Stimulated activated CD4-positive, alpha-beta T cell treated with anti-CD3 and anti-CD28 coated beads, Interleukin-1b, Interleukin-23, amount 100 ng/mL, for 48 hours (primary cell): ENCODE data around the gene MARCOL.

Experiments used
- DNase-seq: peaks from one replicate; pipeline ENCODE4 v3.0.0-alpha.2; 2020

MARCOL gene

GRCh38 chr5:148238418-148238794, at the start of gene MARCOL:
TSS of gene MARCOL (plus strand) at chr5:148238525. CDS start at chr5:148238598, 73 bp downstream.
- DNase-seq = no peak

- DNase-seq = no peak
Observed at GRCh38 chr5:148191010-148191409, 47.3 kb upstream of the MARCOL start.

- no peak for DNase-seq
Observed at GRCh38 chr5:148193202-148193601, 45.1 kb upstream of the MARCOL start.

GRCh38 chr5:148201151-148201550, 37.2 kb upstream of the MARCOL start:
- DNase-seq = no peak

GRCh38 chr5:148202531-148203203, 35.7 kb upstream of the MARCOL start, which contains the start of gene SPINK6:
TSS of gene SPINK6 (plus strand) at chr5:148203042. CDS start at chr5:148203097, 55 bp downstream.
- no peak for DNase-seq

- no peak for DNase-seq
Observed at GRCh38 chr5:148205044-148205806, 33.1 kb upstream of the MARCOL start.

GRCh38 chr5:148205865-148206264, 32.5 kb upstream of the MARCOL start:
- no peak for DNase-seq

GRCh38 chr5:148206620-148207019, 31.7 kb upstream of the MARCOL start:
- DNase-seq = no peak

GRCh38 chr5:148208226-148208625, 30.1 kb upstream of the MARCOL start:
- DNase-seq = no peak

GRCh38 chr5:148209151-148209770, 29.1 kb upstream of the MARCOL start:
- DNase-seq = no peak

GRCh38 chr5:148214665-148215185, 23.6 kb upstream of the MARCOL start:
- DNase-seq = no peak

GRCh38 chr5:148221508-148221907, 16.8 kb upstream of the MARCOL start:
- DNase-seq = no peak

- DNase-seq = no peak
Observed at GRCh38 chr5:148224117-148224742, 14.1 kb upstream of the MARCOL start.

- no peak for DNase-seq
Observed at GRCh38 chr5:148228392-148228984, 9.8 kb upstream of the MARCOL start.

GRCh38 chr5:148229840-148230239, 8.5 kb upstream of the MARCOL start:
- DNase-seq = no peak

- no peak for DNase-seq
Observed at GRCh38 chr5:148230240-148230639, 8.1 kb upstream of the MARCOL start.

GRCh38 chr5:148237785-148238417, 424 bp upstream of the MARCOL start:
- no peak for DNase-seq

GRCh38 chr5:148248894-148249293, 10.6 kb downstream of the MARCOL start:
- no peak for DNase-seq

- no peak for DNase-seq
Observed at GRCh38 chr5:148255456-148255855, 17.1 kb downstream of the MARCOL start.

GRCh38 chr5:148259288-148259687, 21.0 kb downstream of the MARCOL start:
- DNase-seq = no peak

GRCh38 chr5:148261221-148261620, 22.9 kb downstream of the MARCOL start:
- no peak for DNase-seq

GRCh38 chr5:148267962-148268361, 29.6 kb downstream of the MARCOL start:
- DNase-seq = no peak
